Endothelial cell of umbilical vein (primary cell): Measurements from ENCODE around the gene WSB1. TPM values are rescaled to one million over a fixed set of nuclear protein-coding genes. Genes with fewer than 3 reads are reported as not detected.

Experiments
- BruUV-seq: library from RNA; stranded (reverse); fragments of 400-500 nt; replicated peaks from 2 replicates; lab custom pipeline; 2021; lab: Mats Ljungman, UMichigan
- CTCF ChIA-PET: fragments of 300-600, 350-600 bp; sonication (Branson Sonifier 250); formaldehyde crosslinking; loops from one replicate; lab custom pipeline; 2021; ENCODE audit warnings: antibody characterized with exemption, inconsistent platforms; lab: Charles Lee
- POLR2A ChIA-PET: fragments of 300-600, 350-600 bp; sonication (Branson Sonifier 250); formaldehyde crosslinking; loops from one replicate; lab custom pipeline; 2021; ENCODE audit warnings: antibody characterized with exemption, inconsistent platforms; lab: Charles Lee
- DNase-seq: peaks from one replicate; pipeline ENCODE4 v3.0.0-alpha.2; 2011; ENCODE audit warnings: low read depth, low spot score
- FAIRE-seq: peaks from 2 replicates; lab custom pipeline; 2011; peaks lifted over from hg19 to GRCh38; lab: Jason Lieb, UNC
- H2AFZ ChIP-seq: 2 replicates; pipeline ENCODE4 v1.6.0; 2012; ENCODE audit warnings: low read depth, low read length, control low read depth, inconsistent platforms
- H3K27ac ChIP-seq: 2 replicates; pipeline ENCODE4 v1.5.1; 2011; ENCODE audit warnings: low read depth, mild to moderate bottlenecking, control low read depth, low read length, moderate library complexity; ENCODE audit not compliant: insufficient read depth
- H3K27me3 ChIP-seq, 2 experiments: 2 replicates each; pipeline versions ENCODE4 v1.6.0 to v1.6.1; 2011; ENCODE audit warnings: low read length in 2 of 2, mixed read lengths in 1 of 2; ENCODE audit not compliant: control insufficient read depth in 2 of 2, insufficient read depth in 2 of 2
- H3K36me3 ChIP-seq, 2 experiments: 2 replicates in 1 of 2; 3 replicates in 1 of 2; pipeline ENCODE4 v1.5.1; 2011; ENCODE audit warnings: low read length in 2 of 2, mild to moderate bottlenecking in 1 of 2, moderate library complexity in 1 of 2; ENCODE audit not compliant: control insufficient read depth in 2 of 2, insufficient read depth in 2 of 2; ENCODE audit errors: extremely low read depth in 1 of 2
- H3K4me1 ChIP-seq: 3 replicates; pipeline ENCODE4 v1.5.1; 2011; ENCODE audit warnings: mild to moderate bottlenecking, low read length; ENCODE audit not compliant: control insufficient read depth, insufficient read depth; ENCODE audit errors: extremely low read depth
- H3K4me2 ChIP-seq: 2 replicates; pipeline ENCODE4 v1.6.1; 2011; ENCODE audit warnings: low read length, control low read depth, mixed read lengths; ENCODE audit not compliant: insufficient read depth
- H3K4me3 ChIP-seq, 3 experiments: fragments of 200-600 bp in 1 of 3; sonication (generic), shearing (Covaris generic) in 1 of 3; replicated peaks in 1 of 3; 2 replicates each; pipeline ENCODE4 v1.5.1; 2011 to 2016; ENCODE audit warnings: control low read depth in 3 of 3, low read length in 3 of 3, mild to moderate bottlenecking in 2 of 3, inconsistent platforms in 1 of 3, low read depth in 1 of 3, moderate library complexity in 1 of 3; ENCODE audit not compliant: insufficient read depth in 1 of 3
- H3K79me2 ChIP-seq: 2 replicates; pipeline ENCODE4 v1.6.0; 2012; ENCODE audit warnings: low read length, inconsistent platforms; ENCODE audit not compliant: control insufficient read depth, insufficient read depth
- H3K9ac ChIP-seq: replicated peaks from 2 replicates; pipeline ENCODE3; 2011; ENCODE audit warnings: low read length, control low read depth; ENCODE audit not compliant: insufficient read depth; ENCODE audit errors: extremely low read depth
- H3K9me1 ChIP-seq: replicated peaks from 3 replicates; pipeline ENCODE4 v1.6.0; 2011; ENCODE audit warnings: mild to moderate bottlenecking, low read length; ENCODE audit not compliant: control insufficient read depth, insufficient read depth; ENCODE audit errors: extremely low read depth
- H3K9me3 ChIP-seq: replicated peaks from 2 replicates; pipeline ENCODE4 v1.5.1; 2012; ENCODE audit warnings: low read length, inconsistent platforms; ENCODE audit not compliant: control insufficient read depth, insufficient read depth
- H4K20me1 ChIP-seq: replicated peaks from 2 replicates; pipeline ENCODE3; 2011; ENCODE audit warnings: mild to moderate bottlenecking, low read length; ENCODE audit not compliant: control insufficient read depth, insufficient read depth; ENCODE audit errors: extremely low read depth
- EZH2 ChIP-seq: IDR thresholded peaks from 2 replicates; pipeline ENCODE4 v1.6.1; 2012; ENCODE audit warnings: borderline replicate concordance, low read depth, mild to moderate bottlenecking, moderate library complexity, low read length, inconsistent platforms; ENCODE audit not compliant: severe bottlenecking
- FOS ChIP-seq: IDR thresholded peaks from 2 replicates; pipeline ENCODE4 v1.6.1; 2011; ENCODE audit warnings: mild to moderate bottlenecking, low read length, moderate library complexity, borderline replicate concordance; ENCODE audit not compliant: insufficient read depth
- GATA2 ChIP-seq: IDR thresholded peaks from 2 replicates; pipeline ENCODE4 v1.7.0; 2011; ENCODE audit warnings: low read depth, mild to moderate bottlenecking, moderate library complexity, mixed read lengths, low read length; ENCODE audit not compliant: insufficient read length, insufficient read depth
- JUN ChIP-seq: IDR thresholded peaks from 2 replicates; pipeline ENCODE4 v1.6.1; 2011; ENCODE audit warnings: borderline replicate concordance, low read depth; ENCODE audit not compliant: insufficient read length, insufficient read depth
- MYC ChIP-seq: IDR thresholded peaks from one replicate; pipeline ENCODE4 v1.6.1; 2011; ENCODE audit warnings: mild to moderate bottlenecking, low read depth, low read length
- POLR2A ChIP-seq: IDR thresholded peaks from 2 replicates; pipeline ENCODE4 v1.6.1; 2012; ENCODE audit warnings: low read depth, mild to moderate bottlenecking, control low read depth, low read length
- POLR2AphosphoS5 ChIP-seq: IDR thresholded peaks from 2 replicates; pipeline ENCODE4 v1.6.1; 2012; ENCODE audit warnings: low read depth, mild to moderate bottlenecking, control low read depth, low read length, moderate library complexity; ENCODE audit not compliant: insufficient read depth
- dilution Hi-C: fragments of 300-500 bp; cut with MboI; formaldehyde crosslinking; loops from one replicate; pipeline ENCODE4 v1.15.0; 2019; ENCODE audit warnings: low sequenced_read_pairs; ENCODE audit not compliant: extremely low pct_ligation_motif_present
- intact Hi-C: fragments of 100-400 bp; cut with micrococcal nuclease; formaldehyde crosslinking; loops from one replicate; pipeline ENCODE4 v1.10.0; 2022
- polyA plus RNA-seq, 4 experiments: library from polyadenylated mRNA; depleted of rRNA in 3 of 4; stranded (reverse) in 3 of 4; unstranded in 1 of 4; fragments of >200 nt; gene quantifications; 2 replicates each; pipeline versions ENCODE4 v1.2.1 to v1.2.3, GENCODE V29; 2011 to 2012; ENCODE audit warnings: missing spikeins in 1 of 4
- total RNA-seq: library from RNA; stranded (reverse); gene quantifications from 2 replicates; pipeline ENCODE4 v1.2.3, GENCODE V29; 2021
- TF ChIP-seq, protein P1 (sequence below): IDR thresholded peaks from 2 replicates; pipeline ENCODE4 v1.6.1; 2011; ENCODE audit not compliant: insufficient read depth, insufficient read length
- TF ChIP-seq, protein P2 (sequence below), 2 donors: IDR thresholded peaks; 1 replicate in 1 of 2; 2 replicates in 1 of 2; pipeline ENCODE4 v1.5.1; 2011; ENCODE audit warnings: low read length in 2 of 2, mild to moderate bottlenecking in 2 of 2, moderate library complexity in 2 of 2, control low read depth in 1 of 2, inconsistent platforms in 1 of 2, low read depth in 1 of 2; ENCODE audit not compliant: insufficient read depth in 1 of 2; ENCODE audit errors: extremely low read depth in 1 of 2

WSB1 gene
- total and polyA plus RNA-seq, 2 donors (not counting 3 experiments of a cell fraction or from before 2014, with no cell fraction given): 471 to 736 TPM

GRCh38 chr17:27313301-27313700, 19.4 kb downstream of the WSB1 start:
- Histone ChIP-seq H2AFZ (no peak overlapping the region), H3K4me3 (no peak overlapping the region), H3K4me2 (no peak overlapping the region), H3K9me1 (no peaks in the 10 kb centered on the region), H3K36me3 (peaks cover 43 to 50% of the 10 kb centered on the region in 2 experiments), H3K27me3 (no peaks in the 10 kb centered on the region), H3K4me1 (no peaks in the 10 kb centered on the region), H3K9ac (no peak overlapping the region), H4K20me1 (peaks cover 3% of the 10 kb centered on the region), H3K79me2 (peaks cover 8% of the 10 kb centered on the region), H3K27ac (no peak overlapping the region), H3K9me3 (no peaks in the 10 kb centered on the region)
- intact Hi-C loops (no loop called here), dilution Hi-C loops (no loop called here)
- FAIRE-seq (no peak), DNase-seq (no peak)
- no peak for TF ChIP-seq POLR2AphosphoS5
- TF ChIP-seq JUN: no peak
- no peak for TF ChIP-seq POLR2A
- TF ChIP-seq, protein P1, sequence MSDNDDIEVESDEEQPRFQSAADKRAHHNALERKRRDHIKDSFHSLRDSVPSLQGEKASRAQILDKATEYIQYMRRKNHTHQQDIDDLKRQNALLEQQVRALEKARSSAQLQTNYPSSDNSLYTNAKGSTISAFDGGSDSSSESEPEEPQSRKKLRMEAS: no peak
- TF ChIP-seq EZH2: no peak
- no peak for TF ChIP-seq GATA2
- TF ChIP-seq, protein P2, sequence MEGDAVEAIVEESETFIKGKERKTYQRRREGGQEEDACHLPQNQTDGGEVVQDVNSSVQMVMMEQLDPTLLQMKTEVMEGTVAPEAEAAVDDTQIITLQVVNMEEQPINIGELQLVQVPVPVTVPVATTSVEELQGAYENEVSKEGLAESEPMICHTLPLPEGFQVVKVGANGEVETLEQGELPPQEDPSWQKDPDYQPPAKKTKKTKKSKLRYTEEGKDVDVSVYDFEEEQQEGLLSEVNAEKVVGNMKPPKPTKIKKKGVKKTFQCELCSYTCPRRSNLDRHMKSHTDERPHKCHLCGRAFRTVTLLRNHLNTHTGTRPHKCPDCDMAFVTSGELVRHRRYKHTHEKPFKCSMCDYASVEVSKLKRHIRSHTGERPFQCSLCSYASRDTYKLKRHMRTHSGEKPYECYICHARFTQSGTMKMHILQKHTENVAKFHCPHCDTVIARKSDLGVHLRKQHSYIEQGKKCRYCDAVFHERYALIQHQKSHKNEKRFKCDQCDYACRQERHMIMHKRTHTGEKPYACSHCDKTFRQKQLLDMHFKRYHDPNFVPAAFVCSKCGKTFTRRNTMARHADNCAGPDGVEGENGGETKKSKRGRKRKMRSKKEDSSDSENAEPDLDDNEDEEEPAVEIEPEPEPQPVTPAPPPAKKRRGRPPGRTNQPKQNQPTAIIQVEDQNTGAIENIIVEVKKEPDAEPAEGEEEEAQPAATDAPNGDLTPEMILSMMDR (IDR thresholded peaks at IDR 0.05; ENCODE audit: extremely low read depth in 1 of 2, insufficient read depth in 1 of 2, low read depth in 1 of 2, low read length in 2 of 2): no peak
- TF ChIP-seq FOS: no peak
- no peak for TF ChIP-seq MYC
- no TSS peak for BruUV-seq
- POLR2A ChIA-PET: no interaction called here
- CTCF ChIA-PET: interaction anchor here (1.5 to 3.2 kb wide), 2 partner anchors 20 to 68 kb away, joined by 3 to 11 read pairs; no protein-coding TSS in a partner anchor
